Hematopoietic multipotent progenitor cell treated with erythropoietin and hydrocortisone succinate and interleukin-3 and kit ligand, for 6 days (in vitro differentiated cells): ENCODE results near the gene IL11.
"Not testable (repeated sequence)": the region's sequence is repeated elsewhere in the genome, so short reads cannot be mapped to it uniquely, and the experiment has no call there.

Experiments
- DNase-seq: peaks from one replicate; pipeline ENCODE4 v3.0.0-alpha.2; 2015

IL11 gene

DNA sequence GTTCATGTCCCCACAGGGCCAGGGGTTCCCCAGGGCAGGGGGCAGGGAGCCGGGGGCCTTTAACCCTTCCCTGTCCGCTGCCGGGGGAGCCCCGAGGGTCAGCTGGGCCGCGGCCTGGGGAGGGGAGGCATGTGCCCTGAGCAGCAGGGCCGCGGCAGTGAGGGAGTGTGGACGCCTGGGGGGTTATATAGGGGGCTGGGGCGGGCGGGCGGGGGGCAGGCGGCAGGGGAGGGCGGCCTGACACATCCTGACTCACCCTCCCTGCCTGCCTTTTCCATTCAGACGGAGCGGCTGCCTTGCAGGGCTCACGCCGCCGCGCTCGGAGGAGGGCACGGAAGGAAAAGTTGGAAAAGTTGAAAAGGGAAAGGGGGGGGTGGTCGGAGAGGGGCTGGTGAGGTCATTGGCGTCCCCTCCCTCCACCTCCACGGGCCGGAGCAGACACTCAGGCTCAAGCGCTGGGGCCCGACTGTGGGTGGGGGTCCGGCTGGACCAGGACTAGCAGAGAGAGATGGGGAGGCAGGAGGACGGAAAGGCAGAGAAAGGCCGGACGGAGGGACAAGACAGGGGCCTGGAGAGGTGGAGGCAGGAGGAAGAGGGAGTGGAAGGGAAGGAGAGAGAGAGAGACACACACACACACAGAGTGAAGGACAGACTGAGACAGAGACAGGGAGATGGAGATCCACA is at the start of gene IL11:
Gene IL11 (minus strand): TSS at position 159 of the 684 bp plus-strand sequence. CDS start 153 bp downstream, at position 6.
- no peak for DNase-seq

DNA sequence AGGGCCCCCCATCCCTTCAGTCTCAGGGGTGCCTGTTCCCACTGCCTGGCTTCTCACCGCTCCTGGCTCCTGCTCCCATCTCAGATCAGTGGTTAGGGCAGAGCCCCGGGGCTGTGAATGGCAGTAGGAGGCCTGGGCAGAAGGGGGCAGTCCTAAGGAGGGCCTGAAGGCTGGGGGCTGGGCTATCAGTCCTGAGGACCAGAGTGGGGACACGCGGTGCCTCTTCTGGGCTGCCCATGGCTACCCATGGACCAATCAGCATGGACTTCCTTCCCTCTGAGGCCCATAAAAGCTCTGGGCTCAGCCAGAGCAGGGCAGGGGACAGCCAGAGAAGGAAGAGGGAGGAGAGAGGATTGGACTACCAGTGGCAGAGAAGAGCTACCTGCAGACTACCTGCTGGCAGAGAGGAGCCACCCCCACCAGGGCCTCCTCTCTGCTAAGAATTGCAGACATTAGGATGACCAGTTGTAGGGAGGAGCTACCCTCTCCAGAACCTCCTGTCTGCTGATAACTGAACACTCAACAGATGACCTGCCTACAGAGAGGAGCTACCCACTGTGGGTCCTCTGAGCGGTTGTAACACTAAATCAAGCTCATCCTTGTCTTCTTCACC is 49.5 kb upstream of the IL11 start:
- DNase-seq, result no peak

DNA sequence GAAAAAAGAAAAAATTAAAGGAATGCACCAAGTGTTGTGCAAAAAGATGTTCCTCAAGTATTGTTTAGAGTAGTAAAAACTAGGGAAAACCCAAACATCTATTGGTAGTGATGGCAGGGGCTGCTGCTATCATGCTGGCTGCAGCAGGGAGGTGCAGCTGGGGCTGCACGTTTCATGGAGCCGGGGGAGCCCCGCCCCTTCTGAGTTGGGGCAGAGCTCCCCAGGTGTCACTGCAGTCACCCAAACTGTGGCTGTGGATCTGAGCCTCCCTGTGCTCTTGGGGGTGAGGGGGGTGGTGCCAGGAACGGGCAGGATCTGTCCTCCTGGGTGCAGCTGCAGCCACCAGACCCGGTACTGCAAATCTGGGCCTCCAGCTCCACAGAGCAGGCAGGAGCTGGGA is 48.8 kb upstream of the IL11 start:
- no peak for DNase-seq

DNA sequence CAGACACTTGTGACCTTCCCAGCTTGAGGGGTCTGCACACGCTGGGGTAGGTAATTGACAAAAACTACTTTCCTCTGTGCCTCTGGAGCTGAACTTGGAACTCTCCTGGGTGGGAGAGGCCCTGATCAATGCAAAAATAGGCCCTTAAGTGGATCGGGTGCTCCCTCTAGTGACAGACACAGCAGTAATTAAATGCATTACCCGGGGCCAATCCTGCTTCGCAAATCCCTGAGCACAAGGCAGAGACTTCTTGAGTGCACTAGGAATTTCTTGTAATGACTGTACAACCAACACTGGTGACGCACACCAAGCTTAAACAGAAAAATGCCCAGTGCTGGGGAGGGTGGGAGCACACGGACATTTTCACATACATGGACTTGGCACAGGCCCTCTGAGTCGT is 47.9 kb upstream of the IL11 start:
- DNase-seq, result peak; percentile 88

DNA sequence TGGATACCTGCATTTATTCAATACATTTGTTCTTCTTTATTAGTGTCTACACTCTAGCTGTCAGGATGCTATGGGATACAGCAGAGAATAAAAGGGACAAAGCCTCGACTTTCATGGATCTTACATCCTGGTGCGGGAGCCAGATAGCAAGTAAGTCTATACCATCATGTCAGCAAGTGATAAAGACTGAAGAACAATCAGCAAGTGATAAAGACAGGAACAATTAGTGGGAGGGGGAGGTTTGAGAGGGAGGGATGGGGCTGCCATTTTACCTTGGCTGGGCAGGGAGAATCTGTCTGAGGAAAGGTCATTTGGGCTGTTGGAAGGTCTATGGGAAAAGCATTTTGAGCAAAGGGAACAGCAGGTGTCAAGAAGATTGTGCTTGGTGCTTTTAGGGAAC is 39.9 kb upstream of the IL11 start:
- DNase-seq, result no peak

DNA sequence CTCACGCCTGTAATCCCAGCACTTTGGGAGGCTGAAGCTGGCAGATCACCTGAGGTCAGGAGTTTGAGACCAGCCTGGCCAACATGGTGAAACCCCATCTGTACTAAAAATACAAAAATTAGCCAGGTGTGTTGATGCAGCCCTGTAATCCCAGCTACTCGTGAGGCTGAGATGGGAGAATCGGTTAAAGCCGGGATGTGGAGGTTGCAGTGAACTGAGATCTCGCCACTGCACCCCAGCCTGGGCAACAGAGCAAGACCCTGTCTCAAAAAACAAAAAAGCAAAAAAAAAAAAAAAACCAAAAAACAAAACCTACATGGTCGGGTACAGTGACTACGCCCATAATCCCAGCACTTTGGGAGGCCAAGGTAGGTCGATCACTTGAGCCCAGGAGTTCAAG is 38.9 kb upstream of the IL11 start:
- DNase-seq, result not testable (repeated sequence)

DNA sequence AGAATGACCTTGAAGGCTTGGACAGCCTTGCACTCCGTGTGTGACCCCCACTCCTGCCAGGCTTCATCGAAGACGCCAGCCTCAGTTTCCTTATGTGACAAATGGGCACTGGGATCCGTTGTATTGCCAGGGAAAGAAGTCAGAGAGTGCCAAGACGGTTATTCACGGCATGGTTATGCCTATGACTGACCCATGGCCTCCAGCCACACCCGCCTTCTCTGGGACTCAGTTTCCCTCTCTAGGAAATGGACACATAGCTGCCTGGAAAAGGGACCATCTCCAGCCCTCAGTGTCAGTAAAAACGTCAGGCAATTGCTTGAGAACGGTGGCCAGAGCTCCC is 38.2 kb upstream of the IL11 start:
- DNase-seq, result no peak

DNA sequence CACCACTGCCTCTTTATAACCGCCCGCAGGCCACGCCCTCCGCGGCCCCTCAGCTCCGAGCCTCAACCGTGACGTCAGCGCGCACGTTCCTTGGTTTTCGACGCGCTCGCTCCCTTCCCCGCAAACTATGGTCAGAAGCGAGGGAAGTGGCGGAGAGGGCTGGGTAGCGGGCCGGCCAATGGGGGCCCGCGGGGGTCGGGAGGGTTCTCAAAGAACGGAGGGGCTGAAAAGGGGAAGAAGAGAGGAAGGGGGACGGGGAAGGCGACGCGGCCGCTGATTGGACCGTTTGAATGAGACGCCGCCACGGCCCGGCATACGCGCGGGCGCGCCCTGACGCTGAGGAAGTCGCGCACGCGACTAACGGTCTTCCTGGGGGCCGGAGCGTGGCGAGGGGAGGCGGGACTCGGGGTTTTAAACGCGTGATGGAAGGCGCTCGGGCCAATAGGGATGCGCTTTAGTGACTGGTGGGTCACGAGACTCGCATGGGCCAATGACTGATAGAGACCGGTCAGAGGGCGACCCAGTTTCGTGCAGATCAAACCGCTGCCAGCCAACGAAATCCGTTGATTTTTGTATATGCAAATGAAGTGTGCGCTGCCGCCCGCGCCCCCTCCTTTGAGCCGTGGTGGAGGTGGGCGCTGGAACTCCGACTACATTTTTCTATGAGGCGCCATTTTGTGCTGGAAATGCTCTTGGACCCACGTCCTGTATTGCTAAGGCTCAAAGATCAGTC is 37.7 kb upstream of the IL11 start:
- peak; percentile 100 for DNase-seq

DNA sequence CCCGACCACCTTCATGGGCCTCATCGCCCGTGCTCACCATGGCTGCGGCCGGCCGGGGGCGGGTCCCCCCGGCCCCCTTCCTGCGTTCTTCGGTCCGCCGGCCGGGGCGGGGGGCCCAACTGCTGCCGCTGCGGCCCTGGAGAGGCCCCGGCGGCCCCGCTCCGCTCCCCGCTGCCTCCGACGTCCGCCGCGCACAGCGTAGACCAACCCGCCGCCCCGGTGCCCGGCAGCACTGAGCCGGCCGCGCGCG is 37.2 kb upstream of the IL11 start, which contains the start of gene UBE2S:
Gene UBE2S (minus strand): TSS at position 239 of the 250 bp plus-strand sequence. CDS start 199 bp downstream, at position 40.
- not testable (repeated sequence) for DNase-seq

DNA sequence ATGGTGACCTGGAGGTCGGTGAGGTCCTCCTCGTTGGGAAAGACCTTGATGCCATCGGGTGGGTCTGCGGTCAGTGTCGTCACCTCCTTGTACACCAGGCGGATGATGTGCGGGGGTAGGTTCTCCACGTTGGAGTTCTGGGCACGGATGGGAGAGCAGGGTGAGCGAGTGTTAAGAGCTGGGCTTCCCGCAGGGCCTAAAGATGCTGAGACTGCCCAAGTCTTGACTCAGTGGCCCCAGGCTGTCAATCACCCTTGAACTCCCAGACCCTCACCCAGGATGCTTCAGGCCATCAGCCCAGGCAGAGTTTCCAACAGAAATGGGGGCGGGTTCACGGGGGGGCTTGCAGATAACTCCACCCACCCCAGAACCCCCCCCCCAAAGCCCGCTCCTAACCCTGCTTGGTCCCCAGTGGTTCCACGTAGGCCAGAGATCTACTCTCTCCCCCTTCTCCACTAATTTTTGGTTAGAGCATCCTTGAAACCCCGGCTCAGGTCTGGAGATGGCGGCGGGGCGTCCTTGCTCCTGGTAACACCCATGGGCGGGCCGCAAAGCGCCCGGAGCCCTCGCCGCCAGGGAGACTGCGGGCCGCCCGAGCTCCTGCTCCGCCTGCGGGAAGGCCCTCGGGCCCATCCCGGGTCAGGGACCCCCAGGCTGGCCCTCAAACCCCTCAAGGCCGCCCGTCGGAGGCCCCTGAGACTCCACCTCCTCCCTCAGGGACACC is 36.7 kb upstream of the IL11 start:
- peak; percentile 70 for DNase-seq

DNA sequence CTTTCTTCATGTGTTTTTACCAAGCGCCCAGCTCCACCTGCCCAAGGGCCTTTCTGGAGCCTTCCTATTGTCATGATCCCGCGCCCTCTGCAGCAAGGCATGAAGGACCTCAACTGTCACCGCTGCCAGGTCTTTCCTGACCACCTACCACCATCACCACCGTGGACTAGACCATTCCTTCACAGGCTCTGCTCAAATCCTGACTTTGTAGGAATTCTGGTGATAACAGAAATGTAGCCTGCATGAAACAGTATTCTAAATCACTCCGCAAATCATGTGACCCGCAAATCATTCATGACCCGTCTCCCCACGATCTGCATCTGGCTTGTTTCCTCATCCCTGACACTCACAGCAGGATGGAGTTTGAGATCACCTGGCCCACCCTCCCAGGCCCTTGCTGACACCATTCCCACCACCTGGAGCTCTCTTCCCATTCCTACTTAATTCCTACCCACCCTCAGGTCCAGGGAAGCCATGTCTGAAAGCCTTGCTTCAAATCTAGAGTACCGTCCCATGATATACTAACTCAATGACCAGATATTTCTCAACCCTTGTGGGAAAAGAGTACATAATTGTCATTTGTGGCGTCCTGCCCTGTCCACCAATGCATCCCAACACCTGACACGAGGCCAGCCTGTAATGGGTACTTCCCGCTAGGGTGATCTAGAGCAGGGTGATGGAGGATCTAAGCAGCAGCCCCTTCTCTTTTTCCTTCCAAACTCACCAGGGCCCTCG is 36.0 kb upstream of the IL11 start:
- no peak for DNase-seq

DNA sequence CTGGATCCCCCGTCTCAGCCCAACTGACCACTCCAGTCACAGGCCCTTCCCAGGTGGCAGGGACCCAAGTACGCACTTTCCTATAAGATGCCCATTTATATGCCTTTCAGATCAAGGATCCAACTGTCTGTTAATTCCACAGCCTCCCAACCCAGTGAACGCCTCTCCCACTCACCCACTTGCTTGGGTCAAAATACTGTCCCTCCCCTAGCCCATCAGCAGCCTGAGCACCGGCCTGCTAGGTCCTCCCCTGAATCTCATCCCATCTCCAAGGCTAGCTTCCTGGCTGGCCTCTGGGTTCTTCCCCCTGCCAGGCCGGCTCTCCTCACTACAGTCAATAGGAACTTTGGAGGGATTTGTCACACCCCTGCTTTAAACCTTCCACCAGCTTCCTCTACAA is 35.4 kb upstream of the IL11 start:
- no peak for DNase-seq

DNA sequence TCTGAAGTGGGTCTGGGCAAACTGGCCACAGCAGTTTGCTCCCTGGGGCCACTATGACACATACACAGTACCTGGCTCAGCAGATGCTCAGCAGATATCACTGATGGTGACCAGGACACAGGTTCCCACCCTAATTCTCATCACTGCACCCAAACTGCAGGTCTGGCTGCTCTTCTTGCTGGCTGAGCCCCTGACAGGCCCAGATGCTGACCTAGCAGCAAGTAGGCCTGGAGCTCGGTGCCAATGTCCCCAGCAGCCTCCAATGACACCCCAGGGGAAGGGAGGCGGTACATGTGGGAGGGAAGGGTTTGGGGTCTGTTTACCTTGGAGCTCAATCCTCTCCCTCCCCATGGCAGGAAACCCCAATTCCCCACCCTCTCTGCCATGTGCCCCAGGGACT is 32.2 kb upstream of the IL11 start:
- DNase-seq, result no peak

DNA sequence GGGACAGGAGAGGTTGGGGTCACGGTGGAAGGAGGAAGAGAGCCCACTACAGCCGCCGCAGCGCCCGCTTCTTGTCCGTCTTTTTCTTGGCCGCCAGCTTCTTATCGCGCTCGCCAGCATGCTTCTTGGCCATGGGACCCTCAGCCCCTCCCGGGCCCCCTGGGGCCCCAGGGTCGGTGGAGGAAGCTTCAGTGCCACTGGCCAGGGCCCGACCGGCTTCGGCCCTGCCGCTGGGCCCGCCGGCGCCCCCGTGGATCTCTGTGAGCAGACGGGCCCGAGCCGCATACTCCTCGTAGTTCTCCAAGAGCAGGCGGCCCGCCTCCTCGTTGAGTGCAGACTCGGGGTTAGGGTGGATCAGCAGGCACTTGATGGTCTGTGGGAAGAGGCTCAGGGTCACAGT is 31.1 kb upstream of the IL11 start:
- not testable (repeated sequence) for DNase-seq

DNA sequence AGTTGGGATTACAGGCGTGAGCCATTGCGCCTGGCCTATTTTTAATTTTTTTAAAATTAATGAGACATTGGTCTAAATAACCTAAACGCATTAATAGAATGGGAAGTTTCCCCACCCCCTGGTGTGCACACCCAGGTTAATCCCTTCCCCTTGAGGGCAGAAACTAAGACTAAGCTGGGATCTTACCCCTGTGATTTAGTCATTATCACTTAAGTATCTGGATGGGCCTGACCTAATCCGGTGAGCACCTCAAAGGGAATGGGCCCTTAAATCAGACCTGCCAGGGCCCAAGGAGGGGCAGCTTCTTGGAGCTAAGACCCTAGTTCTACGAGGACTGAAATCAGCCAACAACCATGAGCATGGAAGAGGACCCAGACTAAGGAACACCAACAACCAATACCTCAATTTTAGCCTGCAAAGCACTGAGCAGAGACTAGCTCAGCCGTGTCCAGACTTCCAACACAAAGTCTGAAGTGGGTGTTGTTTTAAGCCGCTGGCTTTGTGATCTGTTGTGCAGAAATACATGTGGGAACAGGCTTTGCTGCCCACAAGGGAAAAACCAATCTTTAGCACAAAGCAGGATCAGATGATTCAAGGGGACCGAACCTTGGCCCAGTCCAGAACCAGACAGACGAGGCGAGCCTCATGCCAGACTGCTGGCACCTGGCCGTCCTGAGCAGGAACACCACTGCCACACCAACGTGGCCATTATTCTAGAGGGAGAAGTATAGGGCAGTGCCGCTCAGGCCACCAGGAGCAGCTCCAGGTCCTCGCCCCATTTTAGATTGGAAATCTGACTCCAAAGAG is 30.2 kb upstream of the IL11 start:
- DNase-seq, result peak; percentile 3

DNA sequence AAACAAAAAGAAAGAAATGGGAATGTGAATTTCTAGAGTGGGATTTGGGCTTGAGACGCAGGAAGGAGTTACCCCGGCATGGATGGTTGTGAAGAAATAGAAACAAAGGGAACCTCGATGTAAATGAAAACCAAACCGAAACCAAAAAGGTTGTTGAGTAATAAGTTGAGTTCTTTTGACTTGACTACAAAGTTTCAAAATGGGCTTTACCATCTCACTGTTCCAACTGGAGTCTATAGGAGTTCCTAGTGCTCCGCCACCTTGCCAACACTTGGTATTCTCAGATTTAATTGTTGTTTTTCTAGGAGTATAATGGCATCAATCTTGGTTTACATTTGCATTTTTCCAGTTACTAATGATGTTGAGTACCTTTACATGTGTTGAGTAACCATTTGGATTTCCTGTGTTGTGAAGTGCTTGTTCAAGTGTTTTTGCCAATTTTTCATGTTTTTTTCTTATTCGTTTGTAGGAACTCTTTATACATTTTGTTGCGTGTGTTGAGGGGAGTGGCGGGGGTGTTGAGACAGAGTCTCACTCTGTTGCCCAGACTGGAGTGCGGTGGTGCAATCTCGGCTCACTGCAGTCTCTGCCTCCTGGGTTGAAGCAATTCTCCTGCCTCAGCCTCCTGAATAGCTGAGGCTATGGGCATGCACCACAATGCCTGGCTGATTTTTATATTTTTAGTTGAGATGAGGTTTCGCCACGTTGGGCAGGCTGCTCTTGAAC is 28.1 kb upstream of the IL11 start:
- no peak for DNase-seq

DNA sequence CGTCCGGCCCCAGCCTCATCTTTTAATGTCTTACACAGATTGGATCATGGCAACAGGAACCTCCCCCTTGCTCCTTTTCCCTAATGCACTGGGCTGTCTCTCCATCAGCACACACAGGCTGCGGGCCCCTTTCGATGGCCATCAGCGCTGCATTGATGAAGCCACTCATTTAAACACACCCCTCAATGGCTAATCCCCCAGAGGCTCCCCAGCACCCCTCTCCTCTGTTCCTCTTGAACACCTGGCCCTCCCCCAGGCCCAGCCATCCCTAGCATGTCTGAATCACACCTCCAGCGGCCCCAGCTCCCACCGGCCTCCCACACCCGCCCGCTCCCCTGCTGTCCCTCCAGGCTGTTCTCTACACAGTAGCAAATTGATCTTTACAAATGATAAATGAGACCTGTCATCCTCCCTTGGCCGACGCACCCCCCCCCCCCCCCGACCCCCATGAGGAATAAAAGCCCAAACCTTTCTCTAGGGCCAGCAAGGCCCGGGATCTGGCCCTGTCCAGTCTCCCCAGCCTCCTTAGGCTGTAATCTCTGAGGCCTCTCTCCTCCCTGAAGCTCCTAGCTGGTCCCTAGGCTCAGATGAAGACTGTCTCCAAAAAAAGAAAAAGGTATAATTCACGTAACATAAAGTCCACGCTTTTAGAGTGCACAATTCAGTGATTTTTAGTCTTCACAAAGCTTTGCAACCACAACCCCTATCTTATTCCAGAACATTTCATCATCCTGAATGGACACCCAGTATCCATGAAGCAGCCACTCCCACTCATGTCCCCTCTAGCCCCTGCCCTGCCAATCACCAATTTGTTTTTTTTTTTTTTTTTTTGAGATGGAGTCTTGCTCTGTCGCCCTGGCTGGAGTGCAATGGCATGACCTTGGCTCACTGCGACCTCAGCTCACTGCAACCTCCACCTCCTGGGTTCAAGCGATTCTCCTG is 22.8 kb upstream of the IL11 start:
- no peak for DNase-seq

DNA sequence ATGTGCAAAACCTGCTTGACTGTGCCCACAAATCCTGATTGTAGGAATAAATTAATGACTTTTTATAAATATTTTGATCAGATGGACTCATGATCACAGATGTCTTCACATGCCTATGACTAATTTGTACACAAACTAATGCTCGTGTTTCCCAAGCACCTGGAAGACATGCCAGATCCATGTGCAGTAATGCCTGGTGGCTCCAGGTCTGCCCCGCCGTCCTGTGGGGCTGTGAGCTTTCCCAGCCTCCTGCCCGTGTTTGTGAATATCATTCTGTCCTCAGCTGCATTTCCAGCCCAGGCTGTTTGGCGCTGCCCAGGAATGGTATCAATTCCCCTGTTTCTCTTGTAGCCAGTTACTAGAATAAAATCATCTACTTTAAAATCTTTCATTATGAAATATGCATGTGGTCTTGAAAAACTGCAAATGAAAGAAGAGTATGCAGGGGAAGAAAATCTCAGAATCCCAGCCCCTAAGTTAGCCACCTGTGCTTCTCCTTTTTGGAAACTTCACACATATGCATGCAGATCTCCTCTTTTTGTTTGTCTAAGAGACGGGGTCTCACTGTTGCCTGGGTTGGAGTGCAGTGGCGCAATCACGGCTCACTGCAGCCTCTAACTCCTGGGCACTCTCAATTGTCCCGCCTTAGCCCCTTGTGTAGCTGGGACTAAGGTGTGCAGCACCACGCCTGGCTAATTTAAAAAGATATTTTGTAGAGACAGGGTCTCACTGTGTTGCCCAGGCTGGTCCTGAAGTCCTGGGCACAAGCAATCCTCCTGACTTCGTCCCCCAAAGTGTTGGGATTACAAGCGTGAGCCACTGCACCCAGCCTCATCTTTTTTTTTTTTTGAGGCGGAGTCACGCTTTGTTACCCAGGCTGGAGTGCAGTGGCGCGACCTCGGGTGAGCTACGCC is 21.7 kb upstream of the IL11 start:
- DNase-seq, result no peak

DNA sequence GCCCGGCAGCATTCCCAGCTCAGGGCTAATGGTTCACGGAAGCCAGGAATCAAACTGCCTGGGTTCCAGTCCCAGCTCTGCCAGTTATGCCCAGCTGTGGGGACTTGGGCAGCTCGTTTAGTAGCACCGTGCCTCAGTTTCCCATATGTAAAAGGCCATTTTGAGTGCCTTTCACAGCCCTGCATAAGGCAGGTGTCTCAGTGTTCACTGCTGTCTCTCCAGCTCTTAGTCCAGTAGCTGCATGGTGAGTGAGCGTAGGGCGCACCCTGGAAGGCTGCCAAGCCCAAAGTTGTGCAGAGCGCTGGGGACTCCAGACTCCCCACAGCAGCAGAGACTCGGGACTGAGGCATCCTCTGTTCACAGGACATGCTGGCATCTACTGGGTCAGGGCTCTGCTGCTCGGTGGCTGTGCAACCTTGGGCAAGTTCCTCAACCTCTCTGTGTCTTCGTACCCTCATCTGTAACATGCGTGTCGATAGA is 21.0 kb upstream of the IL11 start:
- DNase-seq, result peak; percentile 67
